Measurements from ENCODE around the gene LAMA5.
A peak's percentile ranks its signal among the peaks of the same experiment; 100 is the strongest.

Gene LAMA5

GRCh38 chr20:62367136-62367632 lies at the start of gene LAMA5:
TSS of gene LAMA5 (minus strand) at chr20:62367312. CDS start at chr20:62367245, 67 bp downstream.
- no peak for DNase-seq

GRCh38 chr20:62415354-62416111 lies 48.4 kb upstream of the LAMA5 start:
- no peak for DNase-seq

- no peak for DNase-seq
Measured at GRCh38 chr20:62413896-62414481, 46.9 kb upstream of the LAMA5 start.

- DNase-seq: no peak
Measured at GRCh38 chr20:62413025-62413570, 46.0 kb upstream of the LAMA5 start.

- no peak for DNase-seq
Measured at GRCh38 chr20:62412194-62413024, 45.3 kb upstream of the LAMA5 start.

GRCh38 chr20:62411479-62412193 lies 44.5 kb upstream of the LAMA5 start:
- DNase-seq: no peak

- DNase-seq: no peak
Measured at GRCh38 chr20:62410746-62411478, 43.8 kb upstream of the LAMA5 start.

- peak; percentile 42 for DNase-seq
Measured at GRCh38 chr20:62409931-62410745, 43.0 kb upstream of the LAMA5 start.

- DNase-seq: no peak
Measured at GRCh38 chr20:62409086-62409853, 42.2 kb upstream of the LAMA5 start.

GRCh38 chr20:62408640-62409039 lies 41.5 kb upstream of the LAMA5 start:
- DNase-seq: no peak

GRCh38 chr20:62408055-62408454 lies 40.9 kb upstream of the LAMA5 start:
- no peak for DNase-seq

GRCh38 chr20:62407221-62407992 lies 40.3 kb upstream of the LAMA5 start, which contains the start of gene CABLES2:
TSS of gene CABLES2 (minus strand) at chr20:62407285. CDS start at chr20:62407276, 9 bp downstream.
- peak; percentile 91 for DNase-seq

- no peak for DNase-seq
Measured at GRCh38 chr20:62406635-62407176, 39.6 kb upstream of the LAMA5 start.

GRCh38 chr20:62405981-62406513 lies 38.9 kb upstream of the LAMA5 start:
- no peak for DNase-seq

GRCh38 chr20:62405108-62405980 lies 38.2 kb upstream of the LAMA5 start:
- DNase-seq: no peak

GRCh38 chr20:62404761-62405107 lies 37.6 kb upstream of the LAMA5 start:
- DNase-seq: no peak

- no peak for DNase-seq
Measured at GRCh38 chr20:62404112-62404665, 37.1 kb upstream of the LAMA5 start.
